ENCODE results near the gene RAMACL.

DNA sequence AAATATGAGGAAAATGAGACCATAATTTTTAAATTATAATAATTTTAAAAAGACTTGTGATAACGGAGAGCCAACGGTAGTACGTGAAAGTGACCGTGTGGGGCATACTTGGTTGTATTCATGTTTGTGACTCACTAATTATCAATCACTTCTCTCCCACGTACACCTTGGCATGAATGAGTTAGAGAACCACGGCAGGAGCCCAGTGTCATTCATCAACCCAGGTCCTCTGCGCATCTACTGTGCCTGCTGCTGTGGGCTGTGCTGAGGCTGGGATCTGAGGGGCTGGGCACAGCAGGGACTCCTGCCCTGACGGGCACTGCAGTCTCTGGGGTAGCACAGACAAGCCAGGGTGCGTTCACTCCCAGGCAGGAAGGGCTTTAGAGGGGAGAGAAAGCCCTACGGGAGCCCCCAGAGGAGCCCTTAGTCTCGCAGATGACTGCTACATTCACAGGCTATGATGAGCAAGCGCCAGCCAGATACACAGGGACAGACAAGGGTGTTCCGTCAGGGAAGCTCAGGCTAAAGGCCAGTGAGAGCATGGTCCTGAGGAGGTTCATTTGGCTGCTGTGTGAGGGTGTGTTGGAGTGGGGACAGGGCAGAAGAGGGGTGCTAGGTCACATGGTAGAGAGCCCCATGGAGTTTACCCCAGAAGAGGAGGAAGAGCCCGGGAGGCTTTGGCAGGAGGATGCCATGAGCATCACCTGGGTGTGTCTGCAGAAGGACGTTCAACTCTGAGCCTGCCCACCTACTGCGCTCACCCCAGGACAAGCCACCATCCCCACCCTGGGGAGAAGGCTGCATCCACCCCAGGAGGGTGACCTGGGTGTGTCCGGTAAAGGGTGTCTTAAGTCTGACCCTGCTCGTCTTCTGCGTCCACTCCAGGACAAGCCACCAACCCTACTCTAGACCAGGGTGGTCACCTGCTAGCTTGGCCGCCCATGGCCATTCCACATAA, 48.8 kb upstream of the RAMACL start:
- TF ChIP-seq, protein P1, sequence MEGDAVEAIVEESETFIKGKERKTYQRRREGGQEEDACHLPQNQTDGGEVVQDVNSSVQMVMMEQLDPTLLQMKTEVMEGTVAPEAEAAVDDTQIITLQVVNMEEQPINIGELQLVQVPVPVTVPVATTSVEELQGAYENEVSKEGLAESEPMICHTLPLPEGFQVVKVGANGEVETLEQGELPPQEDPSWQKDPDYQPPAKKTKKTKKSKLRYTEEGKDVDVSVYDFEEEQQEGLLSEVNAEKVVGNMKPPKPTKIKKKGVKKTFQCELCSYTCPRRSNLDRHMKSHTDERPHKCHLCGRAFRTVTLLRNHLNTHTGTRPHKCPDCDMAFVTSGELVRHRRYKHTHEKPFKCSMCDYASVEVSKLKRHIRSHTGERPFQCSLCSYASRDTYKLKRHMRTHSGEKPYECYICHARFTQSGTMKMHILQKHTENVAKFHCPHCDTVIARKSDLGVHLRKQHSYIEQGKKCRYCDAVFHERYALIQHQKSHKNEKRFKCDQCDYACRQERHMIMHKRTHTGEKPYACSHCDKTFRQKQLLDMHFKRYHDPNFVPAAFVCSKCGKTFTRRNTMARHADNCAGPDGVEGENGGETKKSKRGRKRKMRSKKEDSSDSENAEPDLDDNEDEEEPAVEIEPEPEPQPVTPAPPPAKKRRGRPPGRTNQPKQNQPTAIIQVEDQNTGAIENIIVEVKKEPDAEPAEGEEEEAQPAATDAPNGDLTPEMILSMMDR (IDR thresholded peaks at IDR 0.05) = no peak
- TF ChIP-seq EZH2 (IDR thresholded peaks at IDR 0.05; ENCODE audit: borderline replicate concordance, insufficient read depth, low read depth, low read length, poor library complexity, severe bottlenecking) = no peak
